ENCODE results near the gene GTF2B.
"Not testable (repeated sequence)": the region's sequence is repeated elsewhere in the genome, so short reads cannot be mapped to it uniquely, and the experiment has no call there.

GTF2B gene, protein sequence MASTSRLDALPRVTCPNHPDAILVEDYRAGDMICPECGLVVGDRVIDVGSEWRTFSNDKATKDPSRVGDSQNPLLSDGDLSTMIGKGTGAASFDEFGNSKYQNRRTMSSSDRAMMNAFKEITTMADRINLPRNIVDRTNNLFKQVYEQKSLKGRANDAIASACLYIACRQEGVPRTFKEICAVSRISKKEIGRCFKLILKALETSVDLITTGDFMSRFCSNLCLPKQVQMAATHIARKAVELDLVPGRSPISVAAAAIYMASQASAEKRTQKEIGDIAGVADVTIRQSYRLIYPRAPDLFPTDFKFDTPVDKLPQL

DNA sequence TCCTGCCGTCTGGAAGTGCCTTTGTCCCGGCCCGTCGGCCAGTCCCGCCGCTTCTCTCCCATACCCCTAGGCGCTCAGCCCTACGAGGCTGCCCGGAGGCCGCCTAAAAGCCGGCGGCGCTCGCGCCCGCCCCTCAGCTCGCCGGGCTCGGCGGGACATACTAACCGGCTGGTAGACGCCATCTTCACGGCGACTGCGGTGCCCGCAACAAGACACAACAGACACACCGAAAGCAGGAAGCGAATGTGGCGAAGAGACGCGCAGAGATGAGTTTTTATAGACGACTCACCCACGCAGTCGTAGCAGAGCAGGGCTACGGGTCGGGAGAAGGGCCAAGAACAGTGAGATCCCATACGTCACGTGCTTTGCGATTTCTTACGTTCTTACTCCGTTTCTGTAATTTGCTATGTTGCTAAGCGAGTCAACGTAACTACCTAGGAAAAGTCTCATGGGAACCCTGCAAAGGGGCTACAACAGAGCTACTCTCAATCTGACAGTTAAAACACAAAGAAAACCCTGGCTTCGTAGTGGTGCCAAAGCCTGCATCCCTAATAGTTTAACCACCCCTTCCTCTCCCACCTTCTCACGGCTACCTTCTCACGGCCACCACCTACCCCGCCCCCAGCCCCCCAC lies at the start of gene GTF2B:
TSS of gene GTF2B (minus strand) at position 250 of the 633 bp plus-strand sequence. CDS start at position 182, 68 bp downstream.
- DNase-seq, result peak; percentile 70

DNA sequence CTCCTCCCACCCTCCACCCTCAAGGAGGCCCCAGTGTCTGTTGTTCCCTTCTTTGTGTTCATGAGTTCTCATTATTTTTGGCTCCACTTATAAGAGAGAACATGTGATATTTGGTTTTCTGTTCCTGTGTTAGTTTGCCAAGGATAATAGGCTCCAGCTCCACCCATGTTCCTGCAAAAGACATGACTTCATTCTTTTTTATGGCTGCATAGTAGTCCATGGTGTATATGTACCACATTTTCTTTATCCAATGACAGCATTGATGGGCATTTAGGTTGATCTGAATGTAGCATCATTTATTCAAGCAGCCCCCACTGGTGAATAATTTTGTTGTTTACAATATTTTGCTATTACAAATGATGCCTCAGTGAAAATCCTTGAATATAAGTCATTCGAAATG lies 47.2 kb upstream of the GTF2B start:
- DNase-seq, result not testable (repeated sequence)

DNA sequence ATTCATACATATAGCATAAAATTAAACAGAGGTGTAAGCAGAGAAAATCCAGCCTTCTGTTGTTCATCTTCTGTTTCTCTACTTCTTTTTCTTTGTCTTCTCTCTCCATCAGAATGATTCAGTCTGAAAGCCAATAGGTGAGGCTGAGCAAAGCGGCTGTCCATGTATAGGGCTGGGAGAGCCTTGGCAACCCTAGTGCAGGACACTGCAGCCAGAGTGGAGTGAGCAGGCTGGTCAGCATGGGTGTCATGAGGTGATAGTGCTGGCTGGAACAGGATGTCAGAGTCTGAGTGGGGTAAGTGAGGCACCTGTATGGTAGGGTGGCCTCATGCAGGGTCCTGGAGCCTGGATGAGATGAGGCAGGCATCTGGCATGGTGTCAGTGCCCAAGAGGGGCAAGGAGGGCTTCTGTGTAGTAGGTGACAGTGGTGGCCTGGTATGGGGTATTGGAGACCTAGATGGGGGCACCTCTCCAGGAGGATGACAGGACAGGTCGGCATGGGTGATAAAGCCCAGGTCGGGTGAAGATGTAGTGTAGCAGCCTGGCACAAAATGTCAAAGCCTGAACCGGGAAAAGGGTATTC lies 45.5 kb upstream of the GTF2B start:
- no peak for DNase-seq

DNA sequence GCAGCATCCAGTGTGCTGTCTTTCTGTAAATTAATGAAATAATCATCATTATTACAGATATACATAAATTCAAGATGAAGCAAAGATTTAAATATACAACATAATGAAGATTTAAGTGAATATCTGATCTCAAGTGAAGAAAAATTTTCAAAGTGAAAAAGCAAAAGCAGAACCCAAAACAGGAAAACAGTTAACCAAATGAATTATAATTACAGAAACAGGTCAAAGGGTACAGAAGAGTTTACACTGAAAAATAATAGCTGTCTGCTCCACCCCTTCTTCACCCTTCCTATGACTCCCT lies 44.8 kb upstream of the GTF2B start:
- no peak for DNase-seq

DNA sequence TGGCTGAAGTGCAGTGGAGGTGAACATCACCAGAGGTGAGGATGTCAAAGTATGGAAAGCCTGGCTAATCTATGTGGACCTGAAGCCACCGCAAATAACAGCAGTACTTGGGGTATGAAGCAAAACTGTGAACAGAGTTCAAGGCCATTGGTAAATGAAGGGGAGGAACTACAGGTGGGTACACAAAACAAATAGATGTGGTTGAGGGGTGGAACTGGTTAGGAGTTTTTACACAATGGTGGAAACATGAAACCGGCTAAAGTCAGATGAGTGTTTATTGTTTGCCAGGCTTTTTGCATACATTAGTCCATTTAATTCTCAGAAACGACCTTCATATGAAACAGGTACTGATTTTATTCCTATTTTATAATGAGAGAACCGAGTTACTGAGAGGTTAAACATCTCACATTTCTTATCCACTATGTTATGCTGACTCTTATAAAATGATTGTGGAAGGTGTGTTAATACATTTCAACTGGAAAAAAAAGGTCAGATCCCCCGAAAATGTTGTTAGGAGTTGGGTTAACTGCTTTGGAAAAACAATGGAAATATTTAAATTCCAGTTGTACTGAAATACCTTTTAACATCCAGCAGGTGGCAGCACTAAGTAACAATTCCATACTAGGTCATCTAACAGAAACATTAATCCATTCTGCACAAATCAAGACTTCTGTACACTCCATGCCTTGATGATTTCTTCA lies 44.3 kb upstream of the GTF2B start:
- no peak for DNase-seq

DNA sequence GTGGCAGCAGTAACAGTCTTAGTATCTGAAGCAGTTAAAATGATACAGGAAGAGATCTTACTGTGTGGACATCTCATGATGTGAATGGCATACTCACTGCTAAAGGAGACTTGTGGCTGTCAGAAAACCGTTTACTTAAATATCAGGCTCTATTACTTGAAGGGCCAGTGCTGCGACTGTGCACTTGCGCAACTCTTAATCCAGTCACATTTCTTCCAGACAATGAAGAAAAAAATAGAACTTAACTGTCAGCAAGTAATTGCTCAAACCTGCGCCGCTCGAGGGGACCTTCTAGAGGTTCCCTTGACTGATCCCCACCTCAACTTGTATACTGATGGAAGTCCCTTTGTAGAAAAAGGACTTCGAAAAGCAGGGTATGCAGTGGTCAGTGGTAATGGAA lies 38.8 kb upstream of the GTF2B start:
- not testable (repeated sequence) for DNase-seq

DNA sequence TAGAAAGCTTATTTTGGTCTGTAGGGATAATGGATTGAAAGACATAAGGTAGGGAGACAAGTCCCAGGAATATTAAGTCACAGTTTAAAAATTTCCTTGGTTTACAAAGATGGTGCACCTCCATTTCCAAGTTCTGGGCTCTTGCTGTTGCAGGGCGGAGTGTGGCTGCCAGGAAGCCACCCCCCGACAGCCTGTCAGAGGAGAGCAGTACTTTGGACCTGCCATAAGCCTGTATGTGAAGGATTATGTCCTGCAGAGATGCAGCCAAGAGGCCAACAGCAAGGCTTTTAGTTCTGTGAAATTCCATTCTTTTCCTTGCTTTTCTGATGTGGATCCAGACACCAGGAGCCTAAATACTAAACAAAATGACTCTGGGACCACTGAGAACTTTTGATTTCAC lies 31.9 kb upstream of the GTF2B start:
- no peak for DNase-seq

DNA sequence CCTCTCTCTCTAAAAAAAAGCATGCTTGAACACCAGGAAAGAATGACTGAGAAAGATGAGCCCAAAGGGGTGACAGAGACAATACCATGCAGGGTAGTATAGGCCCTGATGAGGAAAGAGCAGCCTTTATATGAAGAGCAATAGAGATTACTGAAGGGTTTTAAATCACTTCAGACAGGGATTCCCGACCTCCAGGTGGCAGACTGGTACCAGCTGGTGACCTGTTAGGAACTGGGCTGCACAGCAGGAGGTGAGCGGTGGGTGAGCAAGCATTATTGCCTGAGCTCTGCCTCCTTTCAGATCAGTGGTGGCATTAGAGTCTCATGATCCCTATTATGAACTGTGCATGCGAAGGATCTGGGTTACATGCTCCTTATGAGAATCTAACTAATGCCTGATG lies 30.8 kb upstream of the GTF2B start:
- peak; percentile 33 for DNase-seq

DNA sequence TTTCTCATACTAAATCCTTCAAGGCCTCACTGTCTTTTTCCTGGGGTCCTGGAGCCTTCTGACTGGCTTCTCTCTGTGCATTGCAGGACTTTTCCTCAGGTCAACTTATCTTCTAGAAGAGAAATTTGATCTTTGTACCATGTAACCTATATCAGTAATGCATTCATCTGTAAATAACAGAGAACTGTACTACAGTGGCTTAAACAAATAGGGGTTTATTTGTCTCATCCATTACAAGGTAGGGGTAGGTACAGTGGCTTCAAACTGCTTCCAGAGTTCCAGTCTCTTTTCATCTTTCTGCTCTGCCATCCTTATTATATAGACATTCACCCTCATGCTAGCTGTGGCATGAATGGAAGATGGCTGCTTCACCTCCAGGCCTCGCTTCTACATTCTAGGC lies 29.5 kb upstream of the GTF2B start:
- no peak for DNase-seq

DNA sequence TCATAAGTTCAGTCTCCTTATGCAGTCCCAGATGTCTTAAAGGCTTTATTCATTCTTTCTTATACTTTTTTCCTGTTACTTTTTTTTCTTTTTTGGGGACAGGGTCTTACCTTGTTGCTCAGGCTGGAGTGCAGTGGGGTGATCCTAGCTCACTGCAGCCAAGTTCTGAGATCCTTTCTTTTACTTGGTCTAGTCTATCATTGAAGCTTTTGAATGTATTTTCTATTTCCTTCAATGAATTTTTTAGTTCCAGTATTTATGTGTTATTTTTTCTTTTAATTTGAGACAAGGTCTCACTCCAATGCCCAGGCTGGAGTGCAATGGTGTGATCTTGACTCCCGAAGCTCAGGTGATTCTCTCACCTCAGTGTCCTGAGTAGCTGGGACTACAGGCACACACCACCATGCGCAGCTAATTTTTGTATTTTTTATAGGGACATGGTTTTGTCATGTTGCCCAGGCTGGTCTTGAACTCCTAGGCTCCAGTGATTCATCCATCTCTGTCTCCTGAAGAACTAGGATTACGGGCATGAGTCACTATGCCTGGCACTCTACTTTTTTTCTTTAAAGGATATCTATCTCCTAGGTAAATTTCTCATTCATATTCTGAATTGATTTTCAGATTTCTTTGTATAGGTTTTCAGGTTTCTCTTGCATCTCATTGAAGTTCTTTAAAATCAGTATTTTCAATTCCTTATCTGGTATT lies 26.1 kb upstream of the GTF2B start:
- DNase-seq, result no peak

DNA sequence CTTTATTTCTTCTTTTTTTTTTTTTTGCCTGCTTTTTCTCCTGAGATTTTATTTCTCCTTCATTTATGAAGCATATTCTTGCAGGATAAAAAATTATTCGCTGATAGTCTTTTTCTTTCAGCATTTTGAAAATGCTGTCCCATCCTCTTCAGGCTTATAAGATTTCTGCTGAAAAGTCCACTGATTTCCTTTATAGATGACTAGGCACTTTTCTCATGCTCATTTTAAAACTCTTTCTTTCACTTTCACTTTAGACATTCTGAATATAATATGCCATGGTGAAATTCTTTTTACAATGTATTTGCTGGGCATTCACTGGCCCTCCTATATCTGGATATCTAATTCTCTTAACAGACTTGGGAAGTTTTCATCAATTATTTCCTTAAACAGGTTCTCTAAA lies 25.5 kb upstream of the GTF2B start:
- DNase-seq, result no peak

DNA sequence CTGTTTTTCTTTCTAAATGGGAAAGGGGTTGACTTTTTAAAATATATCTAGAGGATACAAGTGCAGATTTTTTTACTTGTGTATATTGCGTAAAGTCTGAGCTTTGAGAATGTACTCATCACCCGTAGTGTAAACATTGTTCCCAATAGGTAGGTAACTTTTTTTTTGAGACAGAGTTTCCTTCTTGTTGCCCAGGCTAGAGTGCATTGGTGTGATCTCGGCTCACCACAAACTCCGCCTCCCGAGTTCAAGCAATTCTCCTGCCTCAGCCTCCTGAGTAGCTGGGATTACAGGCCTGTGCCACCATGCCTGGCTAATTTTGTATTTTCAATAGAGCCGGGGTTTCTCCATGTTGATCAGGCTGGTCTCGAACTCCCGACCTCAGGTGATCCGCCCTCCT lies 20.4 kb upstream of the GTF2B start:
- DNase-seq, result not testable (repeated sequence)

DNA sequence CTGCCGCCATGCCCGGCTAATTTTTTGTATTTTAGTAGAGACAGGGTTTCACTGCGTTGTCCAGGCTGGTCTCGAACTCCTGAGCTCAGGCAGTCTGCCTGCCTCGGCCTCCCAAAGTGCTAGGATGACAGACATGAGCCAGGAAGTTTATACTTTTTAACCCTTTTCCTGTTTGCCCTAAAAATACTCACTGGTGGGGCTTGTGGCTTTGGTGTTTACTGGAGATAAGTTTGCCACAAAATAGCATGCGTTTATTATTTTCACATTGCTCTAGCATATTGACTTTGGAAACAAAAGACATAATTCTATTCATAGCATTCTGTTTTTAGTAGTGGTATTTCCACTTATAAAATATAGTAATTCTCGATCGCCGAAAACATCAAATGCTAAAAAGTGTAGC lies 19.8 kb upstream of the GTF2B start:
- no peak for DNase-seq

DNA sequence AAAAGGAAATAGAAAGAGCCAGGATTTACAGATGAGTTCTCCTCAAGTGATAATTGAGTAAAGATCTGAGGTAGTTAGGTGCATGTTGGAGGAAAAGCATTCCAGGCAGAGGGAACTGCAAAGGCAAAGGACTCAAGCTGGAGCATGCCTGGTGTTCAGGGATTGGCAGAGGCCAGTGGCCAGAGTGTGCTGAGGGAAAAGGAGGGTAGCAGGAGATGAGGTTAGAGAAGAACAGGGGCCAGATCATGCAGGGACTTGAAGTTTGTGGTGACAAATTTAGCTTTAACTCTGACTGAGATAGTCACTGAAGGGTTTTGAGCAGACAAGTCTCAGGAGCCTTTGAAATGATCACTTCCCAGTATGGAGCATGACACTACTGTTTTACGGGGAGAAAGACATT lies 19.0 kb upstream of the GTF2B start:
- no peak for DNase-seq

DNA sequence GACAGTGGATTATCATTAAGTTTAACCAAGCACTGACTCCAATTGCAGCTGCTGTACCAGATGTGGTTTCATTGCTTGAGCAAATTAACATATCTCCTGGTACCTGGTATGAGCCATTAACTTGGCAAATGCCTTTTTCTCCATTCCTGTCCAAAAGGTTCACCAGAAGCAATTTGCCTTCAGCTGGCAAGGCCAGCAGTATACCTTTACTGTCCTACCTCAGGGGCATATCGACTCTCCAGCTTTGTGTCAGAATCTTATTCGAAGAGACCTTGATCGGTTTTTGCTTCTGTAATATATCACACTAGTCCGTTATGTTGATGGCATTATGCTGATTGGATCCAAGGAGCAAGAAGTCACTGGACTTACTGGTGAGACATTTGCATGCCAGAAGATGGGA lies 9.5 kb upstream of the GTF2B start:
- DNase-seq, result no peak

DNA sequence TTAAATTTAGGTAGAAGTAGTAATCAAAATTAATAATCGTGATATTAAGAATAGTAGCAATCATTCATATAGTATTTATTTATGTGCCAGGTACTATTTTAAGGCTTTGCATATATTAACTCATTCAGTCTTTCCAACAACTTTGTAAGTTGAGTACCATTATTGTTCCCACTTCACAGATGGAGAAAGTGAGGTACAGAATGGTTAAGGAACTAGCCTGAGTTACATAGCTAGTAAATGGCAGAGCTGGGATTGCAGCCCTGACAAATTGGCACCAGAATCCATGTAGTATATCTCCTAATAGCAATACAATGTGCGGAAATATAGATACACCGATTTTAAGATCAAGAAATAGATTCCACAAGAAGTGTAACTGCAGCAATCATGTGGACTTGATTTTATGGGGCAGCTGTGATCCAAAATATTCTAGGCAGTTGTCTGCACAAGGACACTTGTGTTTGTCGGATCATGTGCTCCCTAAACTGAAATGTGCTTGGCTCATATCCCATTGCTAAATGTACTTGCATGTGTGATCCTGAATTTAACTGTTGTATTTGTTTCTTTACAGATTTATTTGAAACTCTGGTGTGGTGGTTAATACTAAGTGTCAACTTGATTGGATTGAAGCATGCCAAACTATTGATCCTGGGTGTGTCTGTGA lies 5.8 kb upstream of the GTF2B start:
- DNase-seq, result no peak

DNA sequence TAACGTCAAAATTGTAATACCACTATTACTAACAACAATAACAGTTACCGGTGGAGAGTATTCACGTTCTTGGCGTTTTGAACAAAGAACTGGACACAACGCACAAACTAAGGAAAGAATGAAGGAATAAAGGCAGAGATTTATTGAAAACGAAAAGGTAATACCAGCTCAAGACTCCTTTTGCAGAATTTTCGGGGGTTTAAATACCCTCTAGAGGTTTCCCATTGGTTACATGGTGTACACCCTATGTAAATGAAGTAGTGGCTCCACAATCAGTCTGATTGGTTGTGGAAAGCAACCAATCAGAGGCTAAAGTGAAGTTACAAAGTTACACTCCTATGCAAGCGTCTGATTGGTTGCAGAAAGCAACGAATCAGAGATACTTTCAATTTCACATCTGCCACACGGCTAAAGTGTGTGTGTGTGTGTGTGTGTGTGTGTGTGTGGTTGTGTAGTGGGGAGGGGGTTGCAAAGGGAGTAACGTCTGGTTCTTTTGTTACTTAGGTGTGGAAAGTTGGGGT lies 1.1 kb upstream of the GTF2B start:
- no peak for DNase-seq

DNA sequence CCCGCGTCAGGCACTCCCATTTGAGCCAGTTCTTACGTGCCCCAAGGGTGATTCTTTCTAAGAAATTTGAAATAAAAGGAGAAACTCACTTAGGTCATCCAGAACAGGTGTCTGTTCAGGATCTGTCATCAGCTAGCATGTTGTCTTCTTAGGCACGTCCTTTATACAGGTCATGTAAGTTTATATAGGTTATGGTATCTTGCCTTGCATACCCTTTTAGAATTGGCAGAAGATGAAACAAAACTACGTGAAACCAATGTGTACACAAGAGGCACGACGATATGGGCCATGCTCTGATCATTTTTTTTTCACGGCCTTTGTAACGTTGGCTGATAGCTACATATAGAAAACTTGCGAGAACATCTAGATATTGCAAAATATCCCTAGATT lies 579 bp upstream of the GTF2B start:
- DNase-seq, result no peak

DNA sequence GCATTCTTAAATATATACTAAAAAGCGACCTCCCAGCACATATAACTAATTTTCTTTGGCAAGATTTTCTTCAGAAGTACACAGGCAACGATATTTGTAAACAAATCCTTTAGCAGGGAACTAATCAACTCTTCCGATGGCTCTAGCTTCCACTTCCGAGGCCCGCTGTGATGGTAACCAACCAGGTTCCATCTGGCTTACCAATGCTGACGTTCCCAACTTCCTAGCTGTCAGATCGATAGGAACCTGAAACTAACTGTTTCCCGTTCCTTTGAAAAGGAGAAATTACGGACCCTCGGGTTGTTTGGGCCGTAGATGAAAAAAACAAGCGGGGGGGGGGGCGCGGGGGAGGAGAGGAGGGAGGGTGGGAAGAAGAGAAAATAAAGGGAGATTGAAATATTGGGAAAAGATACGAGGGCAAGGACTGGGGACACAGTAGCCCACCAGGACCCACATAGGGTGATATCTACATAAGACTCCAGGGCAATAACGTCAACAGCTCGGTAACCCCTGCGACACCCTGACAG lies 513 bp downstream of the GTF2B start:
- no peak for DNase-seq

DNA sequence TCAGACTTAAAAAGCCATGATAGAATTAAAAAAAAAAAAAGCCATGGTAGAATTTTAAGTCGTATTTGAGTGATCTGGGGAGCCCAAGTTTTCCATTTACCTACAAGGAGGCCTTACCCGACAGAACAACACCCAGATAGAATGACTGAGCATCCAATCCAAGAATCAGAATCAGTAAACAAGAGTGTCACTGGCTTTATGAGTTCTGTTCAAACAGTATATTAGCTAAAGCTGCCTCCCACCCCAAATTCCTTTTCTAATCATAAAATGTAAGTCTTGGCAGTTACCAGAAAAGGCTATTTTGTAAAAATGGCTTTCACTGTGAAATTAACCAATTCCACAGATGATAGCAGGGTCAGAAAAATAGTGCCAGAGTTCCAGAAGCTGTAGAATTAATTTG lies 1.2 kb downstream of the GTF2B start:
- no peak for DNase-seq

DNA sequence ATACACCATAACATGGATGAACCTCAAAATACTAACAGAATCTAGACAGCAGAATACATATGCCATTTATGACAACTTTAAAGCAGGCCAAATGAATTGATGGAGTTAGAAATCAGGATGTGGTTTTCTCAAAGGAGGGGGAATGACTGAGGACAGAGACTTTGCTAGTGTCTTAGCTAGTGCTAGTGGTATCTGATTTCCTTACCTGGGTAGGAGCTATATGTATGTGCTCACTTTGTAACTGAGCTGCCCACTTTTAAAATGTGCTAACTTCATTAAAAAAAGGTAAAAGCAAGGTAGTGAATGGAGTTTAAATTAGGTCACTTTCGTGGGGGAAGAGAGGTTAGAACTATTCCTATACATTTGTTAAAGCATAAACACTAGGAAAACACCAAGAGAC lies 2.6 kb downstream of the GTF2B start:
- no peak for DNase-seq

DNA sequence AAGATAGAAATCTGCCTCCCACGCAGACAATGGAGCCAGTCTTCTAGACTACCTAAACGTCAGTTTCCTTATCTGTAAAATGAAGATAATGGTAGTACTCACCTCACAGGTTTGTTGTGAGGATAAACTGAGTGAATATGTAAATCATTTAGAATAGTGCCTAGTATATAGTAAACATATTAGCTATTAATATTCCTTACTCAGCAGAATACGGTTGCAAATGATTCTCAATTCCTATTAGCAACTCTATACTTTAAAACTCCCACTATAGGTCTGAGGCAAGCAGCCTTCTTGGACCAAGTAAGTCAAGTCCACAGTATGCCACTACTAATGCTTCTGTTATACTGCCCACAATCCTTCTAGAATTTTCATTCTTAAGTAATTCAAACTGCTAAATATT lies 5.4 kb downstream of the GTF2B start:
- no peak for DNase-seq
